IMR-90 (cell line): ENCODE data around the gene EFCAB5. TPM values are rescaled to one million over a fixed set of nuclear protein-coding genes. Genes with fewer than 3 reads are reported as not detected.

Source experiments
- ATAC-seq: fragments of 200-7000 bp; cut with Tn5 transposase; 2 replicates; pipeline ENCODE4 v1.9.1; 2020; ENCODE audit warnings: low read depth, mild to moderate bottlenecking, moderate library complexity
- BruUV-seq: library from RNA; stranded (reverse); fragments of 400-500 nt; replicated peaks from 2 replicates; lab custom pipeline; 2021; lab: Mats Ljungman, UMichigan
- CTCF ChIA-PET: fragments of 300-600 bp; formaldehyde crosslinking; extraction: SDS; loops from one replicate; lab custom pipeline; 2021; ENCODE audit warnings: antibody characterized with exemption; lab: Yijun Ruan, JAX
- POLR2A ChIA-PET: fragments of 300-600 bp; sonication (Branson Sonifier 250); formaldehyde crosslinking; loops from one replicate; lab custom pipeline; 2022; ENCODE audit warnings: antibody characterized with exemption; ENCODE audit not compliant: unreplicated experiment; lab: Charles Lee
- DNase-seq: peaks from one replicate; pipeline ENCODE4 v3.0.0; 2013
- H2AFZ ChIP-seq: replicated peaks from 2 replicates; pipeline ENCODE3; 2013; ENCODE audit warnings: low read length, mild to moderate bottlenecking; ENCODE audit not compliant: poor library complexity
- H2AK5ac ChIP-seq: 2 replicates; pipeline ENCODE4 v1.6.1; 2013; ENCODE audit warnings: low read depth, low read length, inconsistent platforms
- H2AK9ac ChIP-seq: replicated peaks from 2 replicates; pipeline ENCODE3; 2013; ENCODE audit warnings: mild to moderate bottlenecking, low read depth, low read length, moderate library complexity; ENCODE audit not compliant: poor library complexity
- H2BK120ac ChIP-seq: 2 replicates; pipeline ENCODE4 v1.6.1; 2013; ENCODE audit warnings: low read depth, low read length, inconsistent platforms
- H2BK15ac ChIP-seq: 3 replicates; pipeline ENCODE4 v1.6.1; 2013; ENCODE audit warnings: low read depth, low read length, inconsistent platforms
- H2BK20ac ChIP-seq: 2 replicates; pipeline ENCODE4 v1.6.1; 2013; ENCODE audit warnings: low read depth, mild to moderate bottlenecking, inconsistent platforms, low read length, moderate library complexity
- H2BK5ac ChIP-seq: 2 replicates; pipeline ENCODE4 v1.6.1; 2013; ENCODE audit warnings: mild to moderate bottlenecking, low read depth, low read length, inconsistent platforms; ENCODE audit not compliant: poor library complexity, severe bottlenecking
- H3K14ac ChIP-seq: replicated peaks from 2 replicates; pipeline ENCODE4 v1.6.1; 2013; ENCODE audit warnings: low read depth, low read length, inconsistent platforms
- H3K18ac ChIP-seq: 2 replicates; pipeline ENCODE4 v1.6.1; 2013; ENCODE audit warnings: low read depth, low read length, control low read depth
- H3K23ac ChIP-seq: 2 replicates; pipeline ENCODE4 v1.6.1; 2013; ENCODE audit warnings: low read depth, low read length, inconsistent platforms
- H3K27ac ChIP-seq: 2 replicates; pipeline ENCODE4 v1.5.1; 2013; ENCODE audit warnings: mild to moderate bottlenecking, control low read depth, low read length; ENCODE audit not compliant: insufficient read depth
- H3K27me3 ChIP-seq: 2 replicates; pipeline ENCODE4 v1.6.1; 2013; ENCODE audit warnings: low read length; ENCODE audit not compliant: control insufficient read depth, insufficient read depth
- H3K36me3 ChIP-seq: 2 replicates; pipeline ENCODE4 v1.6.1; 2013; ENCODE audit warnings: low read length, mixed read lengths; ENCODE audit not compliant: control insufficient read depth, insufficient read depth
- H3K4ac ChIP-seq: 2 replicates; pipeline ENCODE4 v1.6.1; 2013; ENCODE audit warnings: low read depth, low read length, inconsistent platforms
- H3K4me1 ChIP-seq: 2 replicates; pipeline ENCODE4 v1.6.1; 2013; ENCODE audit warnings: low read length, mixed read lengths; ENCODE audit not compliant: control insufficient read depth, insufficient read depth
- H3K4me2 ChIP-seq: 2 replicates; pipeline ENCODE4 v1.6.1; 2013; ENCODE audit warnings: low read depth, mild to moderate bottlenecking, control low read depth, low read length, moderate library complexity
- H3K4me3 ChIP-seq: 2 replicates; pipeline ENCODE4 v1.5.1; 2013; ENCODE audit warnings: low read depth, mild to moderate bottlenecking, control low read depth, low read length, moderate library complexity; ENCODE audit not compliant: insufficient read depth
- H3K56ac ChIP-seq: 2 replicates; pipeline ENCODE4 v1.6.1; 2013; ENCODE audit warnings: low read length, inconsistent platforms; ENCODE audit not compliant: insufficient read depth; ENCODE audit errors: extremely low read depth
- H3K79me1 ChIP-seq, 2 experiments: 2 replicates each; pipeline ENCODE4 v1.6.1; 2013; ENCODE audit warnings: low read length in 2 of 2, inconsistent platforms in 1 of 2, low read depth in 1 of 2
- H3K9ac ChIP-seq: 2 replicates; pipeline ENCODE4 v1.6.1; 2013; ENCODE audit warnings: low read depth, low read length, control low read depth
- H3K9me1 ChIP-seq: 2 replicates; pipeline ENCODE4 v1.6.1; 2013; ENCODE audit warnings: low read length, inconsistent platforms; ENCODE audit not compliant: insufficient read depth
- H3K9me3 ChIP-seq: 2 replicates; pipeline ENCODE4 v1.6.1; 2013; ENCODE audit warnings: low read length; ENCODE audit not compliant: control insufficient read depth, insufficient read depth
- H4K20me1 ChIP-seq: 2 replicates; pipeline ENCODE4 v1.6.1; 2013; ENCODE audit warnings: low read length, inconsistent platforms; ENCODE audit not compliant: insufficient read depth
- H4K5ac ChIP-seq: 2 replicates; pipeline ENCODE4 v1.6.1; 2013; ENCODE audit warnings: mild to moderate bottlenecking, low read depth, low read length, control low read depth
- H4K8ac ChIP-seq, 2 experiments: 2 replicates each; pipeline ENCODE4 v1.6.1; 2013; ENCODE audit warnings: low read depth in 2 of 2, low read length in 2 of 2, control low read depth in 1 of 2, inconsistent platforms in 1 of 2
- H4K91ac ChIP-seq: 2 replicates; pipeline ENCODE4 v1.6.1; 2013; ENCODE audit warnings: low read depth, low read length, inconsistent platforms; ENCODE audit not compliant: insufficient read depth
- BHLHE40 ChIP-seq: fragments of 150-350 bp; IDR thresholded peaks from 2 replicates; pipeline ENCODE4 v1.6.1; 2016; ENCODE audit warnings: mild to moderate bottlenecking, low read depth, low read length
- CEBPB ChIP-seq: IDR thresholded peaks from 2 replicates; pipeline ENCODE4 v1.6.1; 2012; ENCODE audit warnings: low read depth, low read length, improper control_type of control experiment
- CHD1 ChIP-seq: IDR thresholded peaks from 2 replicates; pipeline ENCODE4 v1.6.1; 2012; ENCODE audit warnings: low read depth, low read length, improper control_type of control experiment
- MAFK ChIP-seq: IDR thresholded peaks from 2 replicates; pipeline ENCODE4 v1.6.1; 2012; ENCODE audit warnings: low read depth, low read length, improper control_type of control experiment
- RCOR1 ChIP-seq: IDR thresholded peaks from 2 replicates; pipeline ENCODE4 v1.6.1; 2012; ENCODE audit warnings: mild to moderate bottlenecking, low read length, improper control_type of control experiment; ENCODE audit not compliant: insufficient replicate concordance
- RFX5 ChIP-seq: IDR thresholded peaks from 2 replicates; pipeline ENCODE4 v1.8.0; 2012; ENCODE audit warnings: low read depth, mild to moderate bottlenecking, low read length, moderate library complexity
- SMC3 ChIP-seq: fragments of 150-350 bp; IDR thresholded peaks from 2 replicates; pipeline ENCODE4 v1.6.1; 2016; ENCODE audit warnings: low read depth, mild to moderate bottlenecking, antibody characterized with exemption, low read length, moderate library complexity
- WGBS, 2 experiments: methylation state at CpG; one replicate each; pipeline versions ENCODE4 v1.1.5 to v1.1.7; 2013; ENCODE audit warnings: missing lambda C conversion rate in 2 of 2; ENCODE audit not compliant: insufficient read length in 1 of 2; ENCODE audit errors: extremely low coverage in 2 of 2; 5-methylcytosine and 5-hydroxymethylcytosine counted together
- dilution Hi-C: fragments of 300-500 bp; cut with HindIII; formaldehyde crosslinking; loops from one replicate; pipeline ENCODE4 v1.14.3; 2018; ENCODE audit warnings: low sequenced_read_pairs; ENCODE audit not compliant: unreplicated experiment
- in situ Hi-C: fragments of 300-500 bp; cut with MboI; formaldehyde crosslinking; loops from 3 replicates; pipeline ENCODE4 v1.14.3; 2019; ENCODE audit warnings: low sequenced_read_pairs, inconsistent platforms, mixed read lengths
- intact Hi-C: fragments of 100-400 bp; cut with micrococcal nuclease; formaldehyde crosslinking; loops from 2 replicates; pipeline ENCODE4 v1.10.0; 2022
- polyA plus RNA-seq, 3 experiments: library from polyadenylated mRNA; depleted of rRNA; stranded (reverse); fragments of >200 nt; gene quantifications; 2 replicates each; pipeline ENCODE4 v1.2.3, GENCODE V29; 2012; ENCODE audit warnings: low replicate concordance in 1 of 3
- total RNA-seq: library from RNA; depleted of rRNA; stranded (reverse); fragments of >200 nt; gene quantifications from 2 replicates; pipeline ENCODE4 v1.2.3, GENCODE V29; 2012
- TF ChIP-seq, protein P1 (sequence below): fragments of 150-350 bp; IDR thresholded peaks from 2 replicates; pipeline ENCODE4 v1.6.1; 2016; ENCODE audit warnings: low read depth, mild to moderate bottlenecking, low read length, moderate library complexity, borderline replicate concordance

The EFCAB5 gene
- total and polyA plus RNA-seq, 2 of the 4 experiments (the other 2 are of a cell fraction): 0.14 TPM; not detected in 1

DNA sequence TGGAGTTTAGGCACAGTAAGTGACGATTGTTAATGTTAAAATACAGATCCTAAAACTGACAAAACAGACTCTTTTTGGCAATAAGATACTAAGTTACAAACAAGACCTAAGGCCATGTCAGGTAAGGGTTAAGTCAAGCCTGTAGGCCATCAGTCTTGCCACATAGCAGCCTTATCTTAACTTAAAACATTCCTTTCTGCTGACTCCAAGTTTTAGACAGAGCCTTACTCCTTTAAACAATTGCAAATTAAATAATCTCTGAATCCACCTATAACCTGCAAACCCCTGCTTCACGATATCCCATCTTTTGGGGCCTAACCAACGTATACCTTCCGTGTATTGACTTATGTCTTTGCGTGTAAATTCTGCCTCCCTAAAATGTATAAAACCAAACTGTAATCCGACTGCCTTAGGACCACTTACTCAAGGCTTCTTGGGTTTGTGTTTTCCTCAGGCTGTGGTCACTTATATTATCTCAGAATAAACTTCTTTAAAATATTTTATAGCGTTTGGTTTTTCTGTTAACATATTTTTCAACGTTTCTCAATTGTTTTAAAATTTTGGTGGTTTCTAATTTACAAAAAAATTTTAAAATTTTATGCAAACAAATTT lies 64.4 kb downstream of the EFCAB5 start:
- no peak overlapping the region for H3K4ac ChIP-seq
- dilution Hi-C loops: no loop called here
- H2BK20ac ChIP-seq: no peak overlapping the region
- H3K18ac ChIP-seq: no peak overlapping the region
- H3K4me3 ChIP-seq: no peak overlapping the region
- H2AFZ ChIP-seq: no peak overlapping the region
- H3K79me1 ChIP-seq: no peaks in the 10 kb centered on the region
- no peak overlapping the region for H3K56ac ChIP-seq
- no peak overlapping the region for H2AK9ac ChIP-seq
- ATAC-seq (peak; percentile 77), DNase-seq (peak; percentile 33)
- H3K27ac ChIP-seq: no peak overlapping the region
- H4K8ac ChIP-seq: no peak overlapping the region
- TF ChIP-seq RCOR1 (no peak), BHLHE40 (no peak), MAFK (0 out of 2 replicates have a peak, but pooled peaks have one; percentile 40), CHD1 (no peak), RFX5 (no peak), SMC3 (no peak), CEBPB (peak; percentile 83)
- TF ChIP-seq, protein P1, sequence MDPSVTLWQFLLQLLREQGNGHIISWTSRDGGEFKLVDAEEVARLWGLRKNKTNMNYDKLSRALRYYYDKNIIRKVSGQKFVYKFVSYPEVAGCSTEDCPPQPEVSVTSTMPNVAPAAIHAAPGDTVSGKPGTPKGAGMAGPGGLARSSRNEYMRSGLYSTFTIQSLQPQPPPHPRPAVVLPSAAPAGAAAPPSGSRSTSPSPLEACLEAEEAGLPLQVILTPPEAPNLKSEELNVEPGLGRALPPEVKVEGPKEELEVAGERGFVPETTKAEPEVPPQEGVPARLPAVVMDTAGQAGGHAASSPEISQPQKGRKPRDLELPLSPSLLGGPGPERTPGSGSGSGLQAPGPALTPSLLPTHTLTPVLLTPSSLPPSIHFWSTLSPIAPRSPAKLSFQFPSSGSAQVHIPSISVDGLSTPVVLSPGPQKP: no peak
- no TSS peak for BruUV-seq
- no peak overlapping the region; the same call in 1 of the 2 replicates for H4K5ac ChIP-seq
- H2AK5ac ChIP-seq: no peak overlapping the region
- H3K9me3 ChIP-seq: 0 out of 2 replicates have a peak, but pooled peaks cover 2% of the 10 kb centered on the region
- ChIA-PET CTCF (interaction anchor here (0.7 to 0.8 kb wide), 2 partner anchors 73 to 1312 kb away, joined by 3 read pairs; no protein-coding TSS in a partner anchor), POLR2A (no interaction called here)
- no peaks in the 10 kb centered on the region for H3K27me3 ChIP-seq
- H4K20me1 ChIP-seq: no peaks in the 10 kb centered on the region
- H3K9me1 ChIP-seq: no peaks in the 10 kb centered on the region; the same call in 1 of the 2 replicates
- no peak overlapping the region for H3K14ac ChIP-seq
- 0% methylated on average over 1 of the region's 8 CpGs; no CpG with 5 or more reads in 1 of the 2 experiments for WGBS, 2 experiments
- in situ Hi-C loops: no loop called here
- H4K91ac ChIP-seq: no peak overlapping the region
- H3K4me2 ChIP-seq: peak overlapping the region; percentile 41; the same call in 1 of the 2 replicates
- H2BK15ac ChIP-seq: no peak overlapping the region; the same call in 2 of the 3 replicates
- no peak overlapping the region for H2BK5ac ChIP-seq
- no peaks in the 10 kb centered on the region for H3K36me3 ChIP-seq
- no peak overlapping the region for H3K9ac ChIP-seq
- intact Hi-C loops: no loop called here
- no peak overlapping the region for H3K23ac ChIP-seq
- H2BK120ac ChIP-seq: peak overlapping the region; percentile 32; the same call in 1 of the 2 replicates
- H3K4me1 ChIP-seq: peaks cover 7% of the 10 kb centered on the region; the same call in 1 of the 2 replicates
